Pancreas (tissue), 10 donors: ENCODE measurements around the gene HELT. TPM values are rescaled to one million over a fixed set of nuclear protein-coding genes. Genes with fewer than 3 reads are reported as not detected.
"Not testable (repeated sequence)": the region's sequence is repeated elsewhere in the genome, so short reads cannot be mapped to it uniquely, and the experiment has no call there.

Experiments
- ATAC-seq, 4 donors: fragments of 200-7000 bp; cut with Tn5 transposase; one replicate each; pipeline versions ENCODE4 v1.8.0 to v1.9.1; 2020; ENCODE audit warnings: mild to moderate bottlenecking in 4 of 4, moderate library complexity in 4 of 4
- DNase-seq, 6 donors: peaks; one replicate each; pipeline ENCODE4 v3.0.0-alpha.2; 2020
- FAIRE-seq: peaks from 2 replicates; lab custom pipeline; 2012; peaks lifted over from hg19 to GRCh38; lab: Jason Lieb, UNC
- H3K27ac ChIP-seq, 4 donors: fragments of 200-600 bp; sonication (generic); 1 replicate in 3 of 4; 2 replicates in 1 of 4; pipeline versions ENCODE4 v1.5.0 to v1.8.0; 2020
- H3K27me3 ChIP-seq, 4 donors: fragments of 200-600 bp; one replicate each; pipeline ENCODE4 v1.8.0; 2021
- H3K36me3 ChIP-seq, 3 donors: fragments of 200-600 bp; sonication (generic) in 1 of 3; one replicate each; pipeline versions ENCODE4 v1.5.0 to v1.8.0; 2020 to 2021
- H3K4me1 ChIP-seq, 3 donors: fragments of 200-600 bp; one replicate each; pipeline ENCODE4 v1.8.0; 2021
- H3K4me3 ChIP-seq, 4 donors: fragments of 200-600 bp; sonication (generic) in 2 of 4; one replicate each; pipeline versions ENCODE4 v1.5.0 to v1.8.0; 2020 to 2021
- H3K9me3 ChIP-seq, 4 donors: fragments of 200-600 bp; one replicate each; pipeline ENCODE4 v1.8.0; 2021
- WGBS, 2 donors: extraction: QIAGEN DNeasy Blood & Tissue Kit; methylation state at CpG; one replicate each; pipeline ENCODE4 v1.1.7; 2013; 5-methylcytosine and 5-hydroxymethylcytosine counted together
- intact Hi-C, 3 donors: fragments of 100-400 bp; cut with DNase I; formaldehyde crosslinking; loops; one replicate each; pipeline versions ENCODE4 v1.11.1 to v1.14.2; 2022
- polyA plus RNA-seq, 2 donors: library from polyadenylated mRNA; stranded (reverse); fragments of 200-250 nt; gene quantifications; one replicate each; pipeline ENCODE4 v1.2.3, GENCODE V29; 2013
- total RNA-seq, 6 donors: library from RNA; stranded (reverse); fragmentation: NEBNext Ultra II Directional in 4 of 6; extraction: Animal tissue kit (Norgen Biotek cat#: 25700) in 4 of 6; gene quantifications; one replicate each; pipeline versions ENCODE4 v1.2.1 to v1.2.4, GENCODE V29; 2021 to 2023
- TF ChIP-seq, protein P1 (sequence below), 4 donors: fragments of 200-600 bp; sonication (generic) in 3 of 4; IDR thresholded peaks; one replicate each; pipeline versions ENCODE4 v1.5.0 to v1.8.0; 2021; ENCODE audit warnings: antibody characterized with exemption in 4 of 4
- donor health status: healthy with polysubstance abuse.
- donor health status: DM: no; HTN: no; CAD: no; lungs with moderate emphysema.
- donor health status: DM: no; HTN: no; CAD: no.
- donor health status: control.
- donor health status: control.
- donor health status: Bipolar disorder and iron deficiency.
- donor health status: DM: yes; HTN: yes; CAD: no.
- donor health status: DM: no; HTN: no; CAD: no.
- donor health status: DM: no; HTN: no; CAD: no.
- donor health status: DM: yes; HTN: yes; CAD: no.

Gene HELT
- total and polyA plus RNA-seq, 8 donors, result not detected

DNA sequence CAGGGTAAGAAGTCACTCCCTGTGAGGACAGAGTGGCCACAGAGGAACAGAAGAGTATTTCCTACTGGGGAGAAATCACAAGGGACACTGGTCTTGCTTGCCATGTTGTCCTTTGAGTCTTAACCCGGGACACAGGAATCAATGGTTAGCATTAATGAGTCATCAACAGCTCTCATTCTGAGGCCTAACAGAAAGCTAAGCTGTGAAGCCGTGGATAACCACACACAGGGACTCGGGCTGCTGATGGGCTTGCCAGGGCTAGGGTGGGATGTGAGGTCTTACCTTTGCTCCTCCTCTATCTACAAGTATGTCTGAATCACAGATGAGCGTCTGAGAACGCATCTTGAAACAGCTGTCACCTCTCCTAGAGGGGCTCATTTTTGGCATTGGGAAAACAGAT is 22.2 kb downstream of the HELT start:
- peak in 1 of 4 donors; percentile 8 for ATAC-seq
- WGBS, 2 donors, result 74 to 75% methylated on average over 5 of the region's 5 CpGs

DNA sequence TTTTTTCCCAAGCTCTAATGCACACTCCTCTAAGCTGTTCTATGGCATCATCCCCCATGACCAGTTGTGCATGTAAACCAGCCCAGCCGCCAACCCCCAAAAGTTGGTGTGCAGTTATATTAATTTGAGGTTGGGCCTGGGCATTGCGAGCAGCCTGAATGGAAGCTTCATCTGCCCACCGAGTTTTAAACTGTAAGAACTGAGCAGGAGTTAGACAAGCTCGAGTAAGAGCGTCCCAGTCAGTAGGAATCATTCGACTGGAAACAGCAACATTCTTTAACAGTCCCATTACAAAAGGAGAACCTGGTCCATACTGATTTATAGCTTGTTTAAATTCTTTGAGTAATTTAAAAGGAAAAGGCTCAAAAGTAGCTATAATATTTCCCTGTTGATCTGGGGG is 32.0 kb downstream of the HELT start:
- not testable (repeated sequence) for FAIRE-seq
- WGBS, 2 donors, result 75 to 84% methylated on average over 6 of the region's 6 CpGs

More for the DNA sequence above, 22.2 kb downstream of the HELT start:
- Histone ChIP-seq H3K9me3 (no peaks in the 10 kb centered on the region), H3K4me3 (no peak overlapping the region), H3K27ac (no peak overlapping the region), H3K4me1 (no peaks in the 10 kb centered on the region), H3K27me3 (no peaks in the 10 kb centered on the region), H3K36me3 (no peaks in the 10 kb centered on the region)
- TF ChIP-seq, protein P1, sequence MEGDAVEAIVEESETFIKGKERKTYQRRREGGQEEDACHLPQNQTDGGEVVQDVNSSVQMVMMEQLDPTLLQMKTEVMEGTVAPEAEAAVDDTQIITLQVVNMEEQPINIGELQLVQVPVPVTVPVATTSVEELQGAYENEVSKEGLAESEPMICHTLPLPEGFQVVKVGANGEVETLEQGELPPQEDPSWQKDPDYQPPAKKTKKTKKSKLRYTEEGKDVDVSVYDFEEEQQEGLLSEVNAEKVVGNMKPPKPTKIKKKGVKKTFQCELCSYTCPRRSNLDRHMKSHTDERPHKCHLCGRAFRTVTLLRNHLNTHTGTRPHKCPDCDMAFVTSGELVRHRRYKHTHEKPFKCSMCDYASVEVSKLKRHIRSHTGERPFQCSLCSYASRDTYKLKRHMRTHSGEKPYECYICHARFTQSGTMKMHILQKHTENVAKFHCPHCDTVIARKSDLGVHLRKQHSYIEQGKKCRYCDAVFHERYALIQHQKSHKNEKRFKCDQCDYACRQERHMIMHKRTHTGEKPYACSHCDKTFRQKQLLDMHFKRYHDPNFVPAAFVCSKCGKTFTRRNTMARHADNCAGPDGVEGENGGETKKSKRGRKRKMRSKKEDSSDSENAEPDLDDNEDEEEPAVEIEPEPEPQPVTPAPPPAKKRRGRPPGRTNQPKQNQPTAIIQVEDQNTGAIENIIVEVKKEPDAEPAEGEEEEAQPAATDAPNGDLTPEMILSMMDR (IDR thresholded peaks at IDR 0.05), result no peak
- DNase-seq (no peak), FAIRE-seq (no peak)
- intact Hi-C loops, result loop anchor here in 1 of 3 donors (2.0 to 10.0 kb wide), 2 partner anchors 54 to 92 kb away; no protein-coding TSS in a partner anchor

DNA sequence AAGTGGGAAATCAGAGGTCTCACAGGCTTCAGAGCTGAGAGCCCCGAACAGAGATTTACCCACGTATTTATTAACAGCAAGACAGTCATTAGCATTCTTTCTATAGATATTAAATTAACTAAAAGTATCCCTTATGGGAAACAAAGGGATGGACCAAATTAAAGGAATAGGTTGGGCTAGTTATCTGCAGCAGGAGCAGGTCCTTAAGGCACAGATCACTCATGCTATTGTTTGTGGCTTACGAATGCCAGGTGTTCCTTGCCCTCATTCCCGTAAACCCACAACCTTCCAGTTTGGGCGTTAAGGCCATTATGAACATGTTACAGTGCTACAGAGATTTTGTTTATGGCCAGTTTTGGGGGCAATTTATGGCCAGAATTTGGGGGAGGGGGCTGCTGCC is 33.0 kb downstream of the HELT start:
- DNase-seq, FAIRE-seq, H3K4me1 ChIP-seq, H3K27ac ChIP-seq, H3K9me3 ChIP-seq, H3K27me3 ChIP-seq, ATAC-seq, H3K36me3 ChIP-seq, H3K4me3 ChIP-seq, intact Hi-C loops: not testable (repeated sequence)
- WGBS, 2 donors, result 90 to 93% methylated on average over 5 of the region's 5 CpGs

More for the DNA sequence above, 32.0 kb downstream of the HELT start:
- H3K4me3 ChIP-seq, H3K4me1 ChIP-seq, H3K9me3 ChIP-seq, intact Hi-C loops, DNase-seq, H3K27me3 ChIP-seq, H3K27ac ChIP-seq, H3K36me3 ChIP-seq, ATAC-seq: not testable (repeated sequence)

DNA sequence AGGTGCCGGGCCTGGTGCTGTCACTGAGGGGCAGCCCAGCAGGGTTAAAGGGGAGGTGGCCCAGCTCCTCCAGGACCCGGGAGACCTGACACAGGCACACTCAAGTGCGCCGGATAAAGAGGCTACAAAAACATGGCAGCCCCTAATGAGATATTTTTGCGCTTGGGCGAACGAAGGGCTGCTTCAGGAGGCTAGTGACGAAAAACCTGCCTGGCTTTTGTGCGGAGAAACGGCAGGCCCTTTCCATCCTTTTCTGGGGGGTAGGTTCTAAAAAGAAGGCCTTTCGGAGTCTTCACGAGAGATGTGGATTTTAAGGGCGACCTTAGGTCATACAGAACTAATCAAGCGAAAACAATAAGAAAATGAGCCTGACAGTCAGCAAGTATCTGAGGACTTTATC is 35.5 kb downstream of the HELT start:
- intact Hi-C loops, result no loop called here
- Histone ChIP-seq H3K9me3 (no peaks in the 10 kb centered on the region), H3K27me3 (no peaks in the 10 kb centered on the region), H3K36me3 (no peaks in the 10 kb centered on the region), H3K4me3 (no peak overlapping the region), H3K27ac (no peak overlapping the region), H3K4me1 (no peaks in the 10 kb centered on the region)
- 95% methylated on average over 14 of the region's 14 CpGs for WGBS, 2 donors
- TF ChIP-seq, protein P1 (IDR thresholded peaks at IDR 0.05), result no peak
- FAIRE-seq (no peak), ATAC-seq (no peak), DNase-seq (no peak)

DNA sequence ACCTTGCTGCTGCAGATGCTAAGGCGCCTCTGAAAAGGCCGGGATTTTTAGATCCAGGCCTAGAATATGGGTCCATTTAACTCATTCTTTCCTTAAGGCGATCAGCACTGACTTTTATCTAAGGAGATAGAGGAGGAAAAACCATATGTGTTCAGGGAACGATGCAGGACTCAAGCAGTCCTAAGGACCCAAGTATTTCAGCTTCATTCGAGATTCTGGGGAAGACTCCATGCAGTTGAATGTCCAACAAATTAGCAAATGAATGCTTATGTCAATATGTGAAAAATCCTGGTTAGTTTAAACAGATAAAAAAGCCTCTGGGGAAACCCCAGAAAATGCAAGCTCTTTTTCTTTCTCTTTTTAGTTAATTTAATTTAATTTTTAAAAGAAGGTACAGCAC is 36.0 kb downstream of the HELT start:
- no peak overlapping the region for H3K4me3 ChIP-seq
- DNase-seq (no peak), ATAC-seq (no peak), FAIRE-seq (no peak)
- no peaks in the 10 kb centered on the region for H3K9me3 ChIP-seq
- TF ChIP-seq, protein P1 (IDR thresholded peaks at IDR 0.05), result no peak
- H3K4me1 ChIP-seq, result no peaks in the 10 kb centered on the region
- no peaks in the 10 kb centered on the region for H3K27me3 ChIP-seq
- intact Hi-C loops, result no loop called here
- WGBS, 2 donors, result 71 to 83% methylated on average over 5 of the region's 5 CpGs
- H3K36me3 ChIP-seq, result no peaks in the 10 kb centered on the region
- H3K27ac ChIP-seq, result no peak overlapping the region

DNA sequence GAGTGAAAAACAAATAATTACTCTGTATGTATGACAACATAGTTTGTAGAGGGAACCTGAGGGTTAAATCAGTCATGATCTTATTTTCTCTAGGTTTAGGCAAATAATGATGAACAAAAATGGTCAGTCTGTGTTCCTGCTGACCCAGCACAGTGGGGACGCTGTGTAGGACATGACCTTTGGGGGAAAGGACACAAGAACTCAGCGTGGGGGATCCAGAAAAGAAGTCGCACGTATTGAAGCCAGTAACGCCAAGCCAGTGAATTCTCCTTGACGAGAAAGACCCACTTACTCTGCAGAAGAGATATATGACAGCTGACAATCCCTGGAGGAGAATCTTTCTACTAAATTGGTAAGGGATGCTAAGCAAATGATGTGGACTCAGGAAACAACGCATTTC is 36.6 kb downstream of the HELT start:
- TF ChIP-seq, protein P1 (IDR thresholded peaks at IDR 0.05), result no peak
- Histone ChIP-seq H3K4me3 (no peak overlapping the region), H3K36me3 (no peaks in the 10 kb centered on the region), H3K4me1 (no peaks in the 10 kb centered on the region), H3K9me3 (no peaks in the 10 kb centered on the region), H3K27me3 (no peaks in the 10 kb centered on the region), H3K27ac (no peak overlapping the region)
- intact Hi-C loops, result no loop called here
- ATAC-seq, result no peak
- FAIRE-seq, result no peak
- DNase-seq, result no peak
- 75 to 80% methylated on average over 7 of the region's 7 CpGs for WGBS, 2 donors
